ENCODE results near the gene RPL39.
"Not testable (repeated sequence)": the region's sequence is repeated elsewhere in the genome, so short reads cannot be mapped to it uniquely, and the experiment has no call there.

Gene RPL39

GRCh38 chrX:119802546-119802945 lies 11.1 kb upstream of the RPL39 start:
- H3K27me3 ChIP-seq (ENCODE audit: control insufficient read depth, insufficient read depth, low read length, poor library complexity, severe bottlenecking) = no peaks in the 10 kb centered on the region
- no peak overlapping the region for H3K4me3 ChIP-seq (ENCODE audit: insufficient read depth, low read depth, low read length)
- WGBS, 2 experiments = 94 to 95% methylated on average over 5 to 8 of the region's 8 CpGs
- no peaks in the 10 kb centered on the region for H3K9me3 ChIP-seq (ENCODE audit: control insufficient read depth, low read length)
- H3K27ac ChIP-seq (ENCODE audit: insufficient read depth, low read depth, low read length, poor library complexity, severe bottlenecking) = no peak overlapping the region
- no peaks in the 10 kb centered on the region for H3K4me1 ChIP-seq (ENCODE audit: control insufficient read depth, insufficient read depth, low read length)
- H3K36me3 ChIP-seq (ENCODE audit: control insufficient read depth, insufficient read depth, low read length) = no peaks in the 10 kb centered on the region

DNA sequence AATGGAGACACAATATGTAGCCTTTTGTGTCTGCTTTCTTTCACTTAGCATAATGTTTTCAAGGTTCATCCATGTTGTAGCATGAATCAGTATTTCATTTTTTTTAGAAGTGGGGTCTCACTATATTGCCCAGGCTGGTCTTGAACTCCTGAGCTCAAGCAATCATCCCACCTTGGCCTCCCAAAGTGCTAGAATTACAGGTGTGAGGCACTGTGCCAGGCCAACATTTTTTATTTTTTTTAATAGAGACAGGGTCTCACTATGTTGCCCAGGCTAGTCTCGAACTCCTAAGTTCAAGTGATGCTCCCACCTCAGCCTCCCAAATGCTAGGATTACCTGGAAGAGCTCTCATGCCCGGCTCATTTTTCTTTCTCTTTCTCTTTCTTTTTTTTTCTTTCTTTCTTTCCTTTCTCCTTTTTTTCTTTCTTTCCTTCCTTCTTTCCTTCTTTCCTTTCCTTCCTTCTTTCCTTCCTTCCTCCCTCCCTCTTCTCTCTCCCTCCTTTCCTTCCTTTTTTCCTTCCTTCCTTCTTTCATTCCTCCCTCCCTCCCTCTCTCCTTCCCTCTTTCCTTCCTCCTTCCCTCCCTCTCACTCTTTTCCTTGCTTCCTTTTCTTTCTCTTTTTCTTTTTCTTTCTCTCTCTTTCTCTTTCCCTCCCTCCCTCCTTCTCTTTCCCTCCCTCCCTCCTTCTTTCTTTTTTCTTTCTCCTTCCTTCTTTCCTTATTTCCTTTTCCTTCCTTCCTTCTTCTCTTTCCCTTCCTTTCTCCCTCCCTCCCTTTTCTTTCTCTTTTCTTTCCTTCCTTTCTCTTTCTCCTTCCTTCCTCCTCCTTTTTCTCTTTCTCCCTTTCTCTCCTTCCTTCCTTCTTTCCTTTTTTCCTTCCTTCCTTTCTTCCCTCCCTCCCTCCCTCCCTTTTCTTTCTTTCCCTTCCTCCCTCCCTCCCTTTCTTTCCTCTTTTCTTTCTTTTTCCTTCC lies 10.1 kb upstream of the RPL39 start:
- Histone ChIP-seq H3K27ac (ENCODE audit: insufficient read depth, low read depth, low read length, poor library complexity, severe bottlenecking) (no peak overlapping the region), H3K9me3 (ENCODE audit: control insufficient read depth, low read length) (no peaks in the 10 kb centered on the region), H3K27me3 (ENCODE audit: control insufficient read depth, insufficient read depth, low read length, poor library complexity, severe bottlenecking) (no peaks in the 10 kb centered on the region), H3K4me1 (ENCODE audit: control insufficient read depth, insufficient read depth, low read length) (no peaks in the 10 kb centered on the region), H3K36me3 (ENCODE audit: control insufficient read depth, insufficient read depth, low read length) (no peaks in the 10 kb centered on the region), H3K4me3 (ENCODE audit: insufficient read depth, low read depth, low read length) (no peak overlapping the region)
- 90 to 93% methylated on average over 2 of the region's 2 CpGs for WGBS, 2 experiments

DNA sequence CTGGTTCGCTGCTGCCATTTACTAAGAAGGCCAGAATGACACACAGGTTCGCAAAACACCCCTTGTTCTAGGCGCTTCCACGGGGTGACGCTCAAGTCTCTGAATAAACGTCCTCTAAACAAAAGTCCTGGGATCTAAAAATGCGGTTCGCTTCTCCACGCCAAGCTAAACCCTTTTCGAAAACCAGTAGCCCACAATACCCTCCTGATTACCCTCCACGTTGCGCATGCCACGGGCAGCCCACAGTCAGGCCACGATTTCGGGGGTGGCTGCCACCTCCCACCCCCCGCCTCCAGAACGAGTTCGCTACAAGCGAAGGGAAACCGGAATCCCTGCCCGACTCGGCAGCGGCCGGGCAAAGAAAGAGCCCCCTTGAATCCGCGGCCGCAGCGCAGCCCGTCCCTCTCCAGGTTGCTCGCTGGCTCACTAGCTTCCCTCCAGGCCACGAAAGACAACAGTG lies 423 bp downstream of the RPL39 start:
- Histone ChIP-seq H3K27me3 (ENCODE audit: control insufficient read depth, insufficient read depth, low read length, poor library complexity, severe bottlenecking) (no peaks in the 10 kb centered on the region), H3K4me3 (ENCODE audit: insufficient read depth, low read depth, low read length) (peak overlapping the region; percentile 80), H3K36me3 (ENCODE audit: control insufficient read depth, insufficient read depth, low read length) (no peaks in the 10 kb centered on the region), H3K4me1 (ENCODE audit: control insufficient read depth, insufficient read depth, low read length) (no peaks in the 10 kb centered on the region), H3K27ac (ENCODE audit: insufficient read depth, low read depth, low read length, poor library complexity, severe bottlenecking) (peak overlapping the region; percentile 95), H3K9me3 (ENCODE audit: control insufficient read depth, low read length) (no peaks in the 10 kb centered on the region)
- WGBS, 2 experiments = 0% methylated on average over 31 of the region's 31 CpGs

DNA sequence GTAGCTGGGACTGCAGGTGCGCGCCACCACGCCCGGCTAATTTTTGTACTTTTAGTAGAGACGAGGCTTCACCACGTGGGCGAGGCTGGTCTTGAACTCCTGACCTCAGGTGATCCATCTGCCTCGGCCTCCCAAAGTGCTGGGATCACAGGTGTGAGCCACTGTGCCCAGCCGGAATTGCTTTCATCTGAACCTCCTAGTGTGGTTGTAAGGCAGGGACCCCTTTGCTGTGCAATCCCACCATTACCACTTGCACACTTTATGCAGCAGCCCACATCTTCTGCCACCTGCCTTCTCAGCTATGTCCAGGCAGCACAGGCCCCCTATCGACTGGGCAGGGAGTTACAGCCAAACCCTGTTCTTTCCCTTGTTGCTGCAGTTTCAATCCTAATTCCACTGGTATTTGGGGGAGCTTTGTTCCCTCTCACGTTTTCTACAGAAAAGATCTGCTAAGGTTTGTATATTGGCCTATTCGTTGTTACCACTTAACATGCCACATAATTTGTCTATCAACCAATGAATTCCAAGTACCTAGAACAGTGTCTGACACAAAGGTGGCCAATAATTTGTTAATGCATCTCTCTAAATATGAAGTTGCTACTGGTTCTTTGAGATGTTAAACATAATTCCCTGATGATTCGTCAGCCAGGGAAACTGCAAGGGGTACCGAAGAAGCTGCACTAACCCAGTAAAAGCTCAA lies 6.5 kb downstream of the RPL39 start:
- Histone ChIP-seq H3K9me3 (ENCODE audit: control insufficient read depth, low read length) (no peaks in the 10 kb centered on the region), H3K36me3 (ENCODE audit: control insufficient read depth, insufficient read depth, low read length) (peaks cover 3% of the 10 kb centered on the region), H3K4me3 (ENCODE audit: insufficient read depth, low read depth, low read length) (no peak overlapping the region), H3K4me1 (ENCODE audit: control insufficient read depth, insufficient read depth, low read length) (no peaks in the 10 kb centered on the region), H3K27ac (ENCODE audit: insufficient read depth, low read depth, low read length, poor library complexity, severe bottlenecking) (no peak overlapping the region), H3K27me3 (ENCODE audit: control insufficient read depth, insufficient read depth, low read length, poor library complexity, severe bottlenecking) (no peaks in the 10 kb centered on the region)
- whole genome bisulfite sequencing, 2 experiments = 88 to 89% methylated on average over 14 of the region's 14 CpGs

DNA sequence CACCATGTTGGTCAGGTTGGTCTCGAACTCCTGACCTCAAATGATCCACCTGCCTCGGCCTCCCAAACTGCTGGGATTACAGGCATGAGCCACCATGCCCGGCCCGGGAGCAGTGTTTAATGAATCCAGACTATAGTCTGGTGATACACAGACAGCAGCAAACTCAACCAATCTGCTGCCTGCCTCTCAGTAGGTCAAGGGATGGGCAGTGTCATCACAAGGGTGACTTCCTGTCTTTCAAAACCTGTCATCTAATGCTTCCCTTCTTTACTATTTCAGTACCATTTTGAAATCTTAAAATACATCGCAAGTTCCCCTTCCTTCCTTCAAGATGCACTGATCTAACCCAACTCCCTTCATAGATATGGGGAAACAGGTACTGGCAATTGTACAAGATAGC lies 8.4 kb downstream of the RPL39 start:
- no peaks in the 10 kb centered on the region for H3K9me3 ChIP-seq (ENCODE audit: control insufficient read depth, low read length)
- peaks cover 3% of the 10 kb centered on the region for H3K36me3 ChIP-seq (ENCODE audit: control insufficient read depth, insufficient read depth, low read length)
- 94 to 95% methylated on average over 5 of the region's 5 CpGs for WGBS, 2 experiments

GRCh38 chrX:119778829-119779228 lies 12.6 kb downstream of the RPL39 start:
- Histone ChIP-seq H3K4me3 (ENCODE audit: insufficient read depth, low read depth, low read length) (no peak overlapping the region), H3K27ac (ENCODE audit: insufficient read depth, low read depth, low read length, poor library complexity, severe bottlenecking) (no peak overlapping the region), H3K4me1 (ENCODE audit: control insufficient read depth, insufficient read depth, low read length) (no peaks in the 10 kb centered on the region), H3K27me3 (ENCODE audit: control insufficient read depth, insufficient read depth, low read length, poor library complexity, severe bottlenecking) (no peaks in the 10 kb centered on the region), H3K9me3 (ENCODE audit: control insufficient read depth, low read length) (no peaks in the 10 kb centered on the region), H3K36me3 (ENCODE audit: control insufficient read depth, insufficient read depth, low read length) (no peaks in the 10 kb centered on the region)
- WGBS, 2 experiments = 96 to 100% methylated on average over 1 to 4 of the region's 5 CpGs

More for the DNA sequence above, 8.4 kb downstream of the RPL39 start:
- no peak overlapping the region for H3K4me3 ChIP-seq (ENCODE audit: insufficient read depth, low read depth, low read length)
- no peak overlapping the region for H3K27ac ChIP-seq (ENCODE audit: insufficient read depth, low read depth, low read length, poor library complexity, severe bottlenecking)
- no peaks in the 10 kb centered on the region for H3K4me1 ChIP-seq (ENCODE audit: control insufficient read depth, insufficient read depth, low read length)
- H3K27me3 ChIP-seq (ENCODE audit: control insufficient read depth, insufficient read depth, low read length, poor library complexity, severe bottlenecking) = no peaks in the 10 kb centered on the region

DNA sequence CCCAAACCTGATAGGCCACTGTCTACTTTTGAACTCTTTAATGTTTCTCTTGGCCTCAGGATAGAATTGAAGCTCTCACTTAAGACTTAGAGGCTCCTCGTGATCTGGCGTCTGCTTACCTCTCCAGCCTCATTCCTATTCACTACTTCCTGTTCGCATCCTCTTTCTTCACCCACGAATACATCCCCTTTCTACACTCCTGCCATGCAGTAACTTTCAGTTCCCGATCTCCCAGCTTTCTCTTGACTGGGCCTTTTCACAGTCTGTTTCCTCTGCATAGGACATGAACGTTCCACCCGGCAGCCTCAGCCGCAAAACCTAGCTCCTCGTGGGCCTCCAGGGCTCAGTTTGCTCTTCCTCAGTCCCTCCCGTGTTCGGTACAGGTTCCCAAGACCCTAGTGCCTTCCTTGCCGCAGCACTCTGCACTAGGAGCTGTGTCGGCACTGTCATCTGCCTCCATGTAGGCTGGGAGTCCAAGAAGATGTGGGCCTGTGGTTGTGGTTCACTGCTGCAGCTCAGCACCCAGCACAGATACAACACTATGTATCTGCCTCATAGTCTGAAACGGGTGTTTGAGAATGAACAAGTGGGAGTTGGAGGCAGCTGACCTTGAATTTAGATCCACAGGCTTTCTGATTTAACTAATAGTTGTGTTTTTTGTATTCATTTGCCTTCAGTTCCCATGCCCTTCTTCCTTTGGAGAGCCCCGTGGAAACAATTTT lies 15.8 kb downstream of the RPL39 start:
- Histone ChIP-seq H3K27me3 (ENCODE audit: control insufficient read depth, insufficient read depth, low read length, poor library complexity, severe bottlenecking) (no peaks in the 10 kb centered on the region), H3K36me3 (ENCODE audit: control insufficient read depth, insufficient read depth, low read length) (no peaks in the 10 kb centered on the region)
- WGBS, 2 experiments = 90 to 95% methylated on average over 15 of the region's 15 CpGs

DNA sequence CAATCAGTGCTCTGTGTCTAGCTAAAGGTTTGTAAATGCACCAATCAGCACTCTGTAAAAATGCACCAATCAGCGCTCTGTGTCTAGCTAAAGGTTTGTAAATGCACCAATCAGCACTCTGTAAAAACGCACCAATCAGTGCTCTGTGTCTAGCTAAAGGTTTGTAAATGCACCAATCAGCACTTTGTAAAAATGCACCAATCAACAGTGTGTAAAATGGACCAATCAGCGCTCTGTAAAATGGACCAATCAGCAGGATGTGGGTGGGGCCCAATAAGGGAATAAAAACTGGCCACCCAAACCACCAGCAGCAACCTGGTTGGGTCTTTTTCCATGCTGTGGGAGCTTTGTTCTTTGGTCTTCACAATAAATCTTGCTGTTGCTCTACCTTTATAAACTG lies 22.0 kb downstream of the RPL39 start:
- H3K36me3 ChIP-seq (ENCODE audit: control insufficient read depth, insufficient read depth, low read length); H3K27ac ChIP-seq (ENCODE audit: insufficient read depth, low read depth, low read length, poor library complexity, severe bottlenecking); H3K27me3 ChIP-seq (ENCODE audit: control insufficient read depth, insufficient read depth, low read length, poor library complexity, severe bottlenecking); H3K4me1 ChIP-seq (ENCODE audit: control insufficient read depth, insufficient read depth, low read length); H3K9me3 ChIP-seq (ENCODE audit: control insufficient read depth, low read length); H3K4me3 ChIP-seq (ENCODE audit: insufficient read depth, low read depth, low read length): not testable (repeated sequence)
- 75 to 88% methylated on average over 1 to 2 of the region's 3 CpGs for WGBS, 2 experiments

More for the DNA sequence above, 15.8 kb downstream of the RPL39 start:
- Histone ChIP-seq H3K4me1 (ENCODE audit: control insufficient read depth, insufficient read depth, low read length) (no peaks in the 10 kb centered on the region), H3K27ac (ENCODE audit: insufficient read depth, low read depth, low read length, poor library complexity, severe bottlenecking) (no peak overlapping the region), H3K4me3 (ENCODE audit: insufficient read depth, low read depth, low read length) (no peak overlapping the region), H3K9me3 (ENCODE audit: control insufficient read depth, low read length) (no peaks in the 10 kb centered on the region)

DNA sequence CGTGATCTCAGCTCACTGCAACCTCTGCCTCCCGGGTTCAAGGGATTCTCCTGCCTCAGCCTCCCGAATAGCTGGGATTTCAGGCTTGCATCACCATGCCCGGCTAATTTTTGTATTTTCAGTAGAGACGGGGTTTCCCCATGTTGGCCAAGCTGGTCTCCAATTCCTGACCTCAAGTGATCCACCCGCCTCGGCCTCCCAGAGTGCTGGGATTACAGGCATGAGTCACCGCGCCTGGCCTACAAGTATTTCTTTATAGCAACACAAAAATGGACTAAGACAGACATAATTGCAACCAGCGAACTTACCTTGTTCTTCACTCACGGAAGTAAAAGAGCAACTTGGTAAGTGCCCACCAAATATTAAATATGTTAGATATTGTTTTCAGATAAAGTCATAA lies 23.0 kb downstream of the RPL39 start:
- H3K4me1 ChIP-seq (ENCODE audit: control insufficient read depth, insufficient read depth, low read length); H3K36me3 ChIP-seq (ENCODE audit: control insufficient read depth, insufficient read depth, low read length); H3K27me3 ChIP-seq (ENCODE audit: control insufficient read depth, insufficient read depth, low read length, poor library complexity, severe bottlenecking); H3K9me3 ChIP-seq (ENCODE audit: control insufficient read depth, low read length); H3K4me3 ChIP-seq (ENCODE audit: insufficient read depth, low read depth, low read length); H3K27ac ChIP-seq (ENCODE audit: insufficient read depth, low read depth, low read length, poor library complexity, severe bottlenecking): not testable (repeated sequence)
- WGBS, 2 experiments = 95 to 98% methylated on average over 9 to 11 of the region's 11 CpGs

All from ectodermal cell (in vitro differentiated cells).